NCI-H2171 (cell line): Measurements from ENCODE around the gene MOB1A.
"Not testable (repeated sequence)": the region's sequence is repeated elsewhere in the genome, so short reads cannot be mapped to it uniquely, and the experiment has no call there.

Experiments
- DNase-seq: peaks from one replicate; lab custom pipeline; 2025; lab: John Stamatoyannopoulos, UW

The MOB1A gene

DNA sequence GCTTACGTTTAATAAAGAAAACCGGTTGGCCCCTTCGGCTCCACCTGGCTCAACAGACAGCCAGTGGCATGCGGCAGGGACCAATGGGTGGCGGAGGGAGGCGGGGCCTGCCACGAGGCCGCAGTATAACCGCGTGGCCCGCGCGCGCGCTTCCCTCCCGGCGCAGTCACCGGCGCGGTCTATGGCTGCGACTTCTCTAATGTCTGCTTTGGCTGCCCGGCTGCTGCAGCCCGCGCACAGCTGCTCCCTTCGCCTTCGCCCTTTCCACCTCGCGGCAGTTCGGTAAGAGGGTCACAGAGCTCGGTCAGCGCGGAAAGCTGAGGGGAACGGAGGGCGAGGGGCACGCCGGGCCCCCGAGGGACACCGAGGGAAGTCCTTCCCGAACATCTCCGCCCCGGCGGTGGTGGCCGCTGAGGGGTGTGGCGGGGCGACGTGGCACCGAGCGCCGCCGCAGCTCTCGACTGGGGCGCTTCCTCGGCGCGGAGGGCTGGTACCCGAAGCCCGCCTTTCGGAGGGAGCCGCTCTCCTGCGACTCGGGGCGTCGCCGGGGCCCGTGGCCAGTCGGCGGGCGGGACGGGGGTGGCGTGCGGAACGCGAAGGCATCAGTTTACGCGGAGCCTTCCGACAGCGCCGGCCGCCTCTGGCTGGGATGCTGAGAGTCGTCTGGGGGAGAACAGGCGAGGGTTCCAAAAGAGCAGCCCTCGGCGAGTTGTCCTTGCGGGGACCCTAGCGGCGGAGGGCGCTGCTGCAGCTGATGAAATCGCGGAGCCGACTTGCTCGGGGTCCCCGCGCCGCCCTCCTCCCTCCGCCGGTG lies 20.0 kb upstream of the MOB1A start, which contains the start of gene MTHFD2:
TSS of gene MTHFD2 (plus strand) at position 155 of the 814 bp plus-strand sequence. CDS start at position 182, 27 bp downstream.
- peak; percentile 95 for DNase-seq

DNA sequence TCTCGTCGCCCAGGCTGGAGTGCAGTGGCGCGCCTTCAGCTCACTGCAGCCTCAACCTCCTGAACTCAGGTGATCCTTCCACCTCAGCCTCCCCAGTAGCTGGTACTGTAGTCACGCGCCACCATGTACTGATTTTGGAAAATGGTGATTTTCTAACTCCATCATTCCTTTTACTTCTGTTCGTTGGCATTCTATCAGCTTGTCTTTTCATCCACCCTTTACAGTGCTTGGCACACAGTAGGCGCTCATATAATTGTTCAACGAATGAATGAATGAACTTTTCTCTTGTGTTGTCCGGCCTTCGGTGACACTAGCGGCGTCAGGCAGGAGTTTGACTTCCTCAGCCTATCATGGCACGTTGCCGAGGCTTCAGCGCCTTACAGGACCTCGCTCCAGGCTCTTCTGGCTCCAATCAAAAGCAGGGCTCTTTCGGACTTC lies 19.4 kb upstream of the MOB1A start:
- no peak for DNase-seq

- no peak for DNase-seq
Observed at GRCh38 chr2:74197049-74197448, 18.4 kb upstream of the MOB1A start.

DNA sequence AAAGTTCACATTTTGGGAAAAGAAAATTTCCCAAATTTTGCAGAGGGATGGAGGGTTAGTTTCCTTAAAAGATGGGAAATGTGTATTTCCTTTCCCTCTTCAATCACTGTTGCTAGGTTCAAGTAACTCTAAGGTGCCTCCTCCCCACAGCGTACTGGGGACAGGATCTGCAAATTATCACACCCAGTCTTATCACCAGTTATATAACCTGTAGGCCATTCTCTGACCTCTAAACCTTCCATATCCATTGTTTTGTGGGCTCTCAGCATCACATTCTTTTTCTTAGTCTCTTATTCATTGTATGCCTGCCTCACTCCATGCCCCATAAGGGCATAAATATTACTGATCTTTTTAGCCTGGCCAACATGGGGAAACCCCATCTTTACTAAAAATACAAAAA lies 16.1 kb upstream of the MOB1A start:
- no peak for DNase-seq

DNA sequence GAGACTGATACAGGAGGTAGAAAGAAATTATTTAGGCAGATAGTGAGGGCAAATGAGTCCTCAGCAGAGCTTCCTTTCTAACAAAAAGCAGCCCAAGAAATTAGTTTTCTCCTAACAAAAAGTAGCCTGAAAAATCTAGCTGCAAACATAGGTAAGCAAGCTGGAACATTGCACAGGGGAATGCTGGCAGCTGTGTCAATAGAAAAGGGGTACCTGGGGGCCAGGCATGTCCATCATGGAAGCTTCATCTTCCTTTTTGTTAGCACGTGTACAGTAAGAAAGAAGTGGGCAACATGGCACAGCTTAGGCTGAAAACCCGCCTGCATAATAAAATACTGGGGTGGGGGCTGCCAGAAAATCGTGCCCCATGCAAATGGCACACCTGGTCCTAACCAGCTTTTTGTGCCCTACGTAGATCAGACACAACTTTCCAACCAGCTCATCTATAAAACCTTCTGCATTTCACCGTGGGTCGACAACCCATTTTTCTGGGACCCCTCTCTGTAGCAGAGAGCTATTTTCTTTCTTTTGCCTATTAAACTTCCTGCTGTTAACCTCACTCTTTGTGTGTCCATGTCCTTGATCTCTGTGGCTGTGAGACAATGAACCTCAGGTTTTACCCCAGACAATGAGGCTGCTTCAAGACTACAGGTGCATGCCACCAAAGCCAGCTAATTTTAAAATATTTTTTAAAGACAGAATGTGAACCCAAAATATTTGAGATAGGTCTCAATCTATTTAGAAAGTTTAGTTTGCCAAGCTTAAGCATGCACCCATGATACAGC lies 13.1 kb upstream of the MOB1A start:
- DNase-seq: no peak

DNA sequence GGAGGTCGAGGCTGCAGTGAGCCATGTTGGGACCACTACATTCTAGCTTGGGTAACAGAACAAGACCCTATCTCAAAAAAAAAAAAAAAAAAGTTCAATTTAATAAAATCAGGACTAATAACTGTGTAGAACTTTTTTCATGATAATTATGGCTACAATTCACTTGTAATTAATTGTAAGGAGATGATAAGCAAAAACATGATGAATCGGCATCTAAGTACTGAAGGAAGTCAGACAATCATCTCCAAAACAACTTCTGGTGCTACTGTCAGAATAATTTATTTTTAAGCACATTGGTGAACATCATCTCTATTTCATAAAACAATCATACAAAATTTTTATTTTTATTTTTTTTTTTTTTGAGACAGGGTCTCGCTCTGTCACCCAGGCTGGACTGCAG lies 10.0 kb upstream of the MOB1A start:
- no peak for DNase-seq

GRCh38 chr2:74188018-74188601 lies 9.4 kb upstream of the MOB1A start:
- DNase-seq: peak; percentile 17

DNA sequence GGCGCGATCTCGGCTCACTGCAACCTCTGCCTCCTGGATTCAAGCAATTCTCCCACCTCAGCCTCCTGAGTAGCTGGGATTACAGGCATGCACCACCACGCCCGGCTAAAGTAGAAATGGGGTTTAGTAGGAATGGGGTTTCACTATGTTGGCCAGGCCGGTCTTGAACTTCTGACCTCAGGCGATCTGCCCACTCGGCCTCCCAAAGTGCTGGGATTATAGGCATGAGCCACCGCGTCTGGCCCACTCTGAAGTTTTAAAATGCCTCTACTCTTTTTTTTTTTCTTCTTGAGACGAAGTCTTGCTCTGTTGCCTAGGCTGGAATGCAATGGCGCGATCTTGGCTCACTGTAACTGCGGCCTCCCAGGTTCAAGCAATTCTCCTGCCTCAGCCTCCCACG lies 8.0 kb upstream of the MOB1A start:
- DNase-seq: not testable (repeated sequence)

- DNase-seq: no peak
Observed at GRCh38 chr2:74186038-74186437, 7.4 kb upstream of the MOB1A start.

DNA sequence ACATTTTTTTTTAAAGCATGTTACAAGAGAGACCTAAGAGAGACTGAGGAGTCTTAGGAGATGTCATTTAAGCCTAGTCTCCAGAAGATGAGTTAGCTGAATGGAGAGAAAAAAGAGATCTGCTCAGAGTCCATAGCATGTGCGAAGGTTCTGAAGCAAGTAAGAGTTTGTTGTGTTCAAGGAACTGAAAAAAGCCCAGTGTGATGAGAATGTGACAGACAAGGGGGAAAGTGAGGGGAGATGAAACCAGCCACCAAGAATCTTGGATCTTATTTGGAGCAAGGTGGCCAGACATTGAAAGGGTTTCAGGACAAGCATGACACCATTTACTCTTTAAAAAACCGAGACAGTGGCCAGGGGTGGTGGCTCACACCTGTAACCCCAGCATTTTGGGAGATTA lies 5.2 kb upstream of the MOB1A start:
- DNase-seq: no peak

DNA sequence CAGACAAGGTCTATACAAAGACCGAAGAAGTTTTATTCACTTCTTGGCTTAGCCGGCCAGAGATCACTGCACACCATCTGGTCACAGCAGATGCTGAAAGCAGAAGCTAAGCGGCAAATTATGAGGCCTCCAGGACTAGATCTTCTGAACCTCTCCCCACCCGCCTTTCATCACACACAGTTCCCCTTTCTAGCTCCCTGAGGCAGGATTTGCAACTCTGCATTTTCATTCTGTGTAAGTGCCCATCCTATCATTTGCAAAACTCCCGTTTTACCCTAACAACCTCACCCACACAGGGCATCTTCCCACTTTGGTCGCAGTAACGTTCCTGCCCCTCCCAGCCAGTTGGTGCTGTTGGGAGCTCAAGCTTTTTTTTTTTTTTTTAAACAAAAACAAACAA lies 3.1 kb upstream of the MOB1A start:
- peak; percentile 83 for DNase-seq

DNA sequence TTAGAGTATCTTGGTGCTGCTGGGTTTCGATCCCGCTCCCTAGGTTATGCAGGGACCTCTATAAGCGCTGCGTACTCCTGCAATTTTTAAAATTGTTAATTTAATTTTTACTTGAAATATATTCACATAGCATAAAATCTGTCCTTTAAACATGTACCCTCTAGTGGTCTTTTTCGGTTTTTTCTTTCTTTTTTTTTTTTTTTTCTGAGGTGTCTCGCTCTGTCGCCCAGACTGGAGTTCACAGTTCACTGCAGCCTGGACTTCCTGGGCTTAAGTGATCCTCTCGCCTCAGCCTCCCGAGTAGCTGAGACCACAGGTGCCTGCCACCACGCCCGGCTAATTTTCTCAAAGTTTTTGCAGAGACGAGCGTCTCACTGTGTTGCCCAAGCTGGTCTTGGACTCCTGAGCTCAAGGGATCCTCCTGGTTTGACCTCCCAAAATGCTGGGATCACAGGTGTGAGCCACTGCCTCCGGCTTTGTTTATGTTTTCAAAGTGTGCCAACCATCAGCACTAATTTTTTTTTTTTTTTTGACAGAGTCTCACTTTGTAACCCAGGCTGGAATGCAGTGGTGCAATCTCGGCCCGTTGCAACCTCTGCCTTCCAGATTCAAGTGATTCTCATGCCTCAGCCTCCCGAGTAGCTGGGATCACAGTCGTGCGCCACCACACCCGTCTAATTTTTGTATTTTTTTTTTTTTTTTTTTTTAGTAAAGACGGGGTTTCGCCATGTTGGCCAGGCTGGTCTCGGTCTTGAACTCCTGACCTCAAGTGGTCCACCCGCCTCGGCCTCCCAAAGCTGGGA lies 585 bp upstream of the MOB1A start:
- DNase-seq: no peak

DNA sequence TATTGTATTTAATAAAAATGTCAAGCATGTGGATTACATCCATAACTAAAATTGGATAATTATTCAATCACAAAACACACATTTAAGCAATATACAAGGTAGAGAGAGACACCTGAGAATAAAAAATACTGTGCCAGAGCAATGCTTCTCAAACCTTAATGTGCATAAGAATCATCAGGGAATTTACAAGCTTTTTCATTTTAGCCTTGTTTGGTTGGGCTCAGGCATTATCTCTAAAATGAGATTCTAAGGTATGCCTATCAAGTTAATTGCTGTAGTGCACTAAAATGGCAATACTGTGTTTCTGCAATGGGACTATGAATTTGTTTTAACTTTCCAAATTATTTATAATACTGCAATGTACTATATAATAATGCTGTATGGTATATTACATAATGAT lies 983 bp downstream of the MOB1A start:
- DNase-seq: no peak

DNA sequence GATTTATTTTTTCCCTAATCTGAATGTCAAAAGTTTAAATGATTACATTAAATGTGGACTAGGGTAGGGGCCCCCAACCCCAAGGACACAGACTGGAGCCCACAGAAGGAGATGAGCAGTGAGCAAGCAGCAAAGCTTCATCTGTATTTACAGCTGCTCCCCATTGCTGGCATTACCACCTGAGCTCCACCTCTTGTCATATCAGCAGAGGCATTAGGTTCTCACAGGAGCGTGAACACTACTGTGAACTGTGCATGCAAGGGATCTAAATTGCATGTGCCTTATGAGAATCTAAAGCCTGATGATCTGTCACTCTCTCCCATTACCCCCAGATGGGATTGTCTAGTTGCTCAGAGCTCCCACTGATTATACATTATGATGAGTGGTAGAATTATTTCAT lies 3.8 kb downstream of the MOB1A start:
- DNase-seq: no peak

- no peak for DNase-seq
Observed at GRCh38 chr2:74168739-74169138, 9.9 kb downstream of the MOB1A start.

DNA sequence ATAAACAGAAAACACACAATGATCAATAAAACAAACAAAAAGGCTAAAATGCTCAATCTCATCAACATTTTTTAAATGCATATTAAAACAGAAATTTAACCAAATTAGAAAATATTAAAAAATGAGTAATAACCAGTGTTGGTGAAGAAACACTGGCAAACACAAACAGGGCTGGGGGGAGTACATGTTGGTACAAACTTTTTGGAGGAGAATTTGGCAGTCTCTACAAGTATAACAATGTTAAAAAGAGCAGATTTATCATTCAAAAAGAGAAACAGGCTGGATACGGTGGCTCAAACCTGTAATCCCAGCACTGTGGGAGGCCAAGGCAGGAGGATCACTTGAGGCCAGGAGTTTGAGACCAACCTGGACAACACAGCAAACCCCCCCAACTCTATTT lies 13.9 kb downstream of the MOB1A start:
- DNase-seq: no peak

DNA sequence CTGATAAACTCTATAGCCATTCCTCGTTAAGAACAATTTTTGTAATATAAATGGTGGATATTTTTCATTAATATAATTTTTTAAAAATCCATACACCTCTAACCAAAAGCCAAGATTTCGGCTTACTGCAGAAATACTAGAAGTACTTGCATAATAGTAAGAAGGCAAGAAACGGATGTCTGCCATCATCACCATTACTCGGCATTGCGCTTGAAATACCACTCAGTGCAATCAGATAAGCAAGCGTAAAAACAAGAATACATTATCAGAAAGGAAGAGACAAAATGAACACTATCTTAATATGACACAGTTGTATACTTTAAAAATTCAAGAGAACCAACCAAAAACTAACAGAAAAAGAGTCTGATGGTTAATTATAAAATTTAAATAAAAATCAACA lies 15.7 kb downstream of the MOB1A start:
- no peak for DNase-seq

- DNase-seq: no peak
Observed at GRCh38 chr2:74155830-74156229, 22.8 kb downstream of the MOB1A start.

GRCh38 chr2:74152954-74153353 lies 25.7 kb downstream of the MOB1A start:
- DNase-seq: no peak

DNA sequence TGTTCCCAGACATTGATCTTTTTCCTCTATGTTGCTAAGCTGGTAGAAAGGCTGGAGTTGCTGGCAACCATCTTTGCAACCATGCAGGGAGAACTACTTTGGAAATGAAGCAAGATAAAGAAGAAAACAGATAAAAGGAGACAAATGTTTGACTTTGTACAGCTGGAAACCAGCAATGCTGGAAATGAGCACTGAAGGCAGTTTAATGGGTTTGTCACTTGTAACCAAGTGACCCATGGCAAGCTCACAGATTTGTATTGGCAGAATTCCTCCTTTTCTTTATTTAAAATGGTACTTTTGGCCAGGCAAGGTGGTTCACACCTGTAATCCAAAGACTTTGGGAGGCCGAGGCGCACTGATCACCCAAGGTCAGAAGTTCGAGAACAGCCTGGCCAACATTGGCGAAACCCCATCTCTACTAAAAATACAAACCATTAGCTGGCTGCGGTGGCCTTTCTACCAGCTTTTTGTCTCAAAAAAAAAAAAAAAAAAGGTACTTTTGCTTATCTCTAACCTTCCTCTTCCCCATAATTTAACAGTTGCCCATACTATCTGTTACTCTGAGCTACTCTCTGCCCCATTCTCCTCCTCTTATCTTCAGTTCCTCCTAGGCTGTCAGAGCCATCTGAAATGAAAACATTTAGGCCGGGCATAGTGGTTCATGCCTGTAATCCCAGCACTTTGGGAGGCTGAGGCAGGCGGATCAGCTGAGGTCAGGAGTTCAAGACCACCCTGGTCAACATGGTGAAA lies 28.9 kb downstream of the MOB1A start:
- DNase-seq: no peak

- no peak for DNase-seq
Observed at GRCh38 chr2:74149247-74149525, 29.5 kb downstream of the MOB1A start.
